ENCODE results near the gene PTGDS. TPM values are rescaled to one million over a fixed set of nuclear protein-coding genes. Genes with fewer than 3 reads are reported as not detected.

The PTGDS gene
- total and polyA plus RNA-seq, 9 of the 15 experiments (the other 6 are each of a cell fraction or from before 2014, with no cell fraction given) = 0.46 to 7.1 (median 2.0) TPM

GRCh38 chr9:136928591-136928990, 48.7 kb upstream of the PTGDS start:
- Histone ChIP-seq H3K79me2 (ENCODE audit: control insufficient read depth, insufficient read depth, low read length) (no peaks in the 10 kb centered on the region), H3K9me1 (ENCODE audit: control insufficient read depth, insufficient read depth, low read length) (no peaks in the 10 kb centered on the region), H3K9me3 (replicated peaks; ENCODE audit: control insufficient read depth, insufficient read depth, low read depth, low read length) (no peaks in the 10 kb centered on the region), H3K4me3 (no peak overlapping the region), H3K9ac (ENCODE audit: insufficient read depth in 1 of 2, low read depth in 2 of 2, low read length in 2 of 2) (peak overlapping the region in 1 of 2 experiments; percentile 62; a peak in 1 of 4 replicates), H3K27me3 (ENCODE audit: control insufficient read depth in 2 of 2, insufficient read depth in 2 of 2, low read length in 2 of 2) (no peaks in the 10 kb centered on the region), H3K36me3 (ENCODE audit: control insufficient read depth, insufficient read depth, low read length) (peaks cover 68% of the 10 kb centered on the region; the same call in 2 of the 3 replicates), H3K27ac (ENCODE audit: extremely low read depth, low read depth, low read length) (no peak overlapping the region), H2AFZ (ENCODE audit: low read depth, low read length) (no peak overlapping the region), H3K4me1 (replicated peaks in 1 of 2; ENCODE audit: control insufficient read depth in 2 of 2, insufficient read depth in 2 of 2, low read length in 2 of 2) (peaks cover 10 to 28% of the 10 kb centered on the region in 2 experiments; a peak in 4 of 5 replicates), H4K20me1 (replicated peaks; ENCODE audit: control insufficient read depth, insufficient read depth, low read length) (peaks cover 4% of the 10 kb centered on the region; the same call in 1 of the 2 replicates), H3K4me2 (ENCODE audit: insufficient read depth, low read length) (no peak overlapping the region)
- no peak for FAIRE-seq
- BruUV-seq (replicated peaks) = no TSS peak
- POLR2A ChIA-PET = interaction anchor here (0.6 to 3.2 kb wide), 3 partner anchors 8 to 97 kb away, joined by 3 to 19 read pairs (median 3); no protein-coding TSS in a partner anchor
- WGBS (ENCODE audit: insufficient coverage, low coverage, missing lambda C conversion rate) = 86% methylated on average over 8 of the region's 9 CpGs
- DNase-seq (ENCODE audit: extremely low read depth in 1 of 4, low spot score in 3 of 4) = no peak
- in situ Hi-C loops (cut with MboI) (no loop called here), intact Hi-C loops (cut with micrococcal nuclease) (no loop called here)
- CTCF ChIA-PET (ENCODE audit: low intra/inter-chr PET ratio) = no interaction called here
- ATAC-seq = peak; percentile 36
- TF ChIP-seq XRCC5 (IDR thresholded peaks at IDR 0.05; ENCODE audit: low read depth, low read length) = no peak
- no peak for TF ChIP-seq HDAC6 (IDR thresholded peaks at IDR 0.05; ENCODE audit: low read depth, low read length)
- TF ChIP-seq KLF10 (CRISPR knock-in tag; IDR thresholded peaks at IDR 0.05) = no peak
- TF ChIP-seq ZNF146 (CRISPR knock-in tag; IDR thresholded peaks at IDR 0.05; ENCODE audit: unreplicated experiment) = no peak
- TF ChIP-seq ATF3 (IDR thresholded peaks at IDR 0.05) = 0 out of 2 replicates have a peak, but pooled peaks have one; percentile 16
- no peak for TF ChIP-seq ATF3 (CRISPR knock-in tag; conservative IDR thresholded peaks at IDR 0.05)
- TF ChIP-seq NFE2 (IDR thresholded peaks at IDR 0.05; ENCODE audit: low read depth) = no peak
- no peak for TF ChIP-seq NEUROD1 (IDR thresholded peaks at IDR 0.05; ENCODE audit: borderline replicate concordance, low read depth, low read length, partially characterized antibody)
- TF ChIP-seq ZNF232 (CRISPR knock-in tag; IDR thresholded peaks at IDR 0.05) = no peak
- TF ChIP-seq NFIX (CRISPR knock-in tag; IDR thresholded peaks at IDR 0.05; ENCODE audit: low read depth) = no peak
- TF ChIP-seq ARHGAP35 (IDR thresholded peaks at IDR 0.05; ENCODE audit: partially characterized antibody) = no peak
- no peak for TF ChIP-seq NKRF (IDR thresholded peaks at IDR 0.05; ENCODE audit: borderline replicate concordance)
- TF ChIP-seq MYBL2 (IDR thresholded peaks at IDR 0.05; ENCODE audit: low read depth) = no peak
- TF ChIP-seq MYBL2 (CRISPR knock-in tag; IDR thresholded peaks at IDR 0.05; ENCODE audit: borderline replicate concordance) = no peak
- no peak for TF ChIP-seq POLR2AphosphoS5 (IDR thresholded peaks at IDR 0.05; ENCODE audit: control insufficient read depth, insufficient read depth, low read depth, low read length)
- no peak for TF ChIP-seq ZBTB49 (CRISPR knock-in tag; IDR thresholded peaks at IDR 0.05; ENCODE audit: borderline replicate concordance)
- 0 out of 2 replicates have a peak, but pooled peaks have one; percentile 38 for TF ChIP-seq FOXP1 (CRISPR knock-in tag; IDR thresholded peaks at IDR 0.05)
